WERI-Rb-1 (cell line): ENCODE results near the gene STX12.
"Not testable (repeated sequence)": the region's sequence is repeated elsewhere in the genome, so short reads cannot be mapped to it uniquely, and the experiment has no call there.

Experiments
- DNase-seq: peaks from one replicate; pipeline ENCODE4 v3.0.0-alpha.2; 2020
- H3K27ac ChIP-seq: fragments of 250-450 bp; sonication (Bioruptor Pico); 2 replicates; pipeline ENCODE4 v1.5.1; 2020; ENCODE audit warnings: mild to moderate bottlenecking, moderate library complexity
- H3K27me3 ChIP-seq: fragments of 250-450 bp; sonication (Bioruptor Pico); 2 replicates; pipeline ENCODE4 v1.5.1; 2021; ENCODE audit warnings: mild to moderate bottlenecking, low read depth, moderate library complexity; ENCODE audit not compliant: insufficient read depth, severe bottlenecking
- H3K36me3 ChIP-seq: fragments of 250-450 bp; sonication (Bioruptor Pico); 2 replicates; pipeline ENCODE4 v1.5.1; 2020; ENCODE audit warnings: mild to moderate bottlenecking, moderate library complexity
- H3K4me3 ChIP-seq: 2 replicates; pipeline ENCODE4 v1.5.1; 2011; ENCODE audit warnings: low read depth, mild to moderate bottlenecking, control low read depth, low read length
- H3K9me3 ChIP-seq: fragments of 250-450 bp; sonication (Bioruptor Pico); 2 replicates; pipeline ENCODE4 v1.5.1; 2021; ENCODE audit warnings: mild to moderate bottlenecking, moderate library complexity; ENCODE audit not compliant: severe bottlenecking
- TF ChIP-seq, protein P1 (sequence below): IDR thresholded peaks from 2 replicates; pipeline ENCODE4 v1.5.1; 2011; ENCODE audit warnings: low read depth, mild to moderate bottlenecking, control low read depth, inconsistent platforms, low read length

STX12 gene

DNA sequence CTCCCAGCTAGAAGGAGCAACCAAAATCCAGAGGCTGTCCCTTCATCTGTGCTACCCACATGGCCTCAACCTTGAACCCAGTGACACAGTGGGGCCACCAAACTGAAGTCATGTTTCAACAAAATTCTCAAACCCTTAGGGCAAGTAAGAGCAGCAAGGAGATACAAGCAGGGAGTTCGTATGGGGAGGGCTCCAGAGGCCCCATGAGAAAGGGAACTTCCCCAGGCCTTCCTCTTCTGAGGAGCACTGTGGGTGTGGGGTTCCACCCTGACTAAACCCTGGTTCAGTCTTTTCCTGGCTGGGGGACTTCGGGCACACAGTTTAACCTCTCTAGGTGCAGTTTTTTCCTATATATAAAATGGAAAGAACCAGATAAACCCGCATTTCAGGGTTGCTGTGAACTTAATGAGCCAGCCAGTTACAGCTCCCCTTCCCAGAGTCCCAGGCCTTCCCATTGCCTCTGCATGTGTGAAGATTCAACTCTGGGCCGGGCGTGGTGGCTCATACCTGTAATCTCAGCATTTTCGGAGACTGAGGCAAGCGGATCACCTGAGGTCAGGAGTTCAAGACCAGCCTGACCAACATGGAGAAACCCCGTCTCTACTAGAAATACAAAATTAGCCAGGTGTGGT lies 91.4 kb downstream of the STX12 start:
- Histone ChIP-seq H3K9me3 (no peaks in the 10 kb centered on the region), H3K27ac (no peak overlapping the region), H3K27me3 (no peaks in the 10 kb centered on the region), H3K4me3 (no peak overlapping the region), H3K36me3 (no peaks in the 10 kb centered on the region)
- TF ChIP-seq, protein P1, sequence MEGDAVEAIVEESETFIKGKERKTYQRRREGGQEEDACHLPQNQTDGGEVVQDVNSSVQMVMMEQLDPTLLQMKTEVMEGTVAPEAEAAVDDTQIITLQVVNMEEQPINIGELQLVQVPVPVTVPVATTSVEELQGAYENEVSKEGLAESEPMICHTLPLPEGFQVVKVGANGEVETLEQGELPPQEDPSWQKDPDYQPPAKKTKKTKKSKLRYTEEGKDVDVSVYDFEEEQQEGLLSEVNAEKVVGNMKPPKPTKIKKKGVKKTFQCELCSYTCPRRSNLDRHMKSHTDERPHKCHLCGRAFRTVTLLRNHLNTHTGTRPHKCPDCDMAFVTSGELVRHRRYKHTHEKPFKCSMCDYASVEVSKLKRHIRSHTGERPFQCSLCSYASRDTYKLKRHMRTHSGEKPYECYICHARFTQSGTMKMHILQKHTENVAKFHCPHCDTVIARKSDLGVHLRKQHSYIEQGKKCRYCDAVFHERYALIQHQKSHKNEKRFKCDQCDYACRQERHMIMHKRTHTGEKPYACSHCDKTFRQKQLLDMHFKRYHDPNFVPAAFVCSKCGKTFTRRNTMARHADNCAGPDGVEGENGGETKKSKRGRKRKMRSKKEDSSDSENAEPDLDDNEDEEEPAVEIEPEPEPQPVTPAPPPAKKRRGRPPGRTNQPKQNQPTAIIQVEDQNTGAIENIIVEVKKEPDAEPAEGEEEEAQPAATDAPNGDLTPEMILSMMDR, result no peak
- no peak for DNase-seq

DNA sequence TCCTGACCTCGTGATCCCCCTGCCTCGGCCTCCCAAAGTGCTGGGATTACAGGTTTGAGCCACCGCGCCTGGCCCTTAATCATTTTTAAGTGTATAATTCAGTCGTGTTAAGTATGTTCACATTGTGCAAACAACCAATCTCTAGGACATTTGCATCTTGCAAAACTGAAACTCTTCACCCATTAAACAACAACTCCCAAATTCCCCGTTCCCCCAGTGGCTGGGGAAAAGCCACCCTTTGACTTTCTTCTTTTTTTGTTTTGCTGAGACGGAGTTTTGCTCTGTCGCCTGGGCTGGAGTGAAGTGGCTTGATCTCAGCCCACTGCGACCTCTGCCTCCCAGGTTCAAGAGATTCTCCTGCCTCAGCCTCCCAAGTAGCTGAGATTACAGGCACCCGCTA lies 92.8 kb downstream of the STX12 start:
- Histone ChIP-seq H3K4me3 (no peak overlapping the region), H3K36me3 (no peaks in the 10 kb centered on the region), H3K9me3 (no peaks in the 10 kb centered on the region), H3K27me3 (no peaks in the 10 kb centered on the region), H3K27ac (no peak overlapping the region)
- no peak for DNase-seq
- TF ChIP-seq, protein P1, result no peak

DNA sequence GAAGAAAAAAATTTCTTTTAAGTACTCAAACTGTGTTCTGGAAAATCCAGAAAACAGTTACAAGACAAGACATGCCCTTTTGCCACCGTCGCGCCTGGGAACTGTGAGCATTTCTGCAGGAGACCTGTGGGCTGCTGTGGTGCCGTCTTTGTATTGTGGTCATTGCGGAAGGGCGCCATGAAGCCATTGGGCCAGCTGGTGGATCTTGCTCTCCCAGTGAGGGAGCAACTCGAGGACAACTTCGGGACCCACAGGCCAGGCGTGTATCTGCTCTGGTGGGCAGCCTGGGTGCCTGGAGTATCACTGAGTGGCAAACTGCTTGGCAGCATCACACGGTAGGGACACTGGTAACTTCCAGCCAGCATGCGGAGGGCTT lies 95.5 kb downstream of the STX12 start:
- TF ChIP-seq, protein P1, result no peak
- H3K27me3 ChIP-seq, result no peaks in the 10 kb centered on the region
- no peak overlapping the region for H3K27ac ChIP-seq
- H3K9me3 ChIP-seq, result no peaks in the 10 kb centered on the region
- H3K36me3 ChIP-seq, result no peaks in the 10 kb centered on the region
- no peak for DNase-seq
- H3K4me3 ChIP-seq, result no peak overlapping the region

- Histone ChIP-seq H3K4me3 (no peak overlapping the region), H3K36me3 (no peaks in the 10 kb centered on the region), H3K27ac (no peak overlapping the region), H3K27me3 (no peaks in the 10 kb centered on the region), H3K9me3 (no peaks in the 10 kb centered on the region)
- no peak for DNase-seq
- TF ChIP-seq, protein P1, result no peak
Measured at GRCh38 chr1:27868932-27869718, 96.1 kb downstream of the STX12 start.

GRCh38 chr1:27869719-27870085 lies 96.7 kb downstream of the STX12 start:
- Histone ChIP-seq H3K27ac (no peak overlapping the region), H3K27me3 (no peaks in the 10 kb centered on the region), H3K4me3 (no peak overlapping the region), H3K9me3 (no peaks in the 10 kb centered on the region), H3K36me3 (no peaks in the 10 kb centered on the region)
- DNase-seq, result no peak
- TF ChIP-seq, protein P1, result no peak

DNA sequence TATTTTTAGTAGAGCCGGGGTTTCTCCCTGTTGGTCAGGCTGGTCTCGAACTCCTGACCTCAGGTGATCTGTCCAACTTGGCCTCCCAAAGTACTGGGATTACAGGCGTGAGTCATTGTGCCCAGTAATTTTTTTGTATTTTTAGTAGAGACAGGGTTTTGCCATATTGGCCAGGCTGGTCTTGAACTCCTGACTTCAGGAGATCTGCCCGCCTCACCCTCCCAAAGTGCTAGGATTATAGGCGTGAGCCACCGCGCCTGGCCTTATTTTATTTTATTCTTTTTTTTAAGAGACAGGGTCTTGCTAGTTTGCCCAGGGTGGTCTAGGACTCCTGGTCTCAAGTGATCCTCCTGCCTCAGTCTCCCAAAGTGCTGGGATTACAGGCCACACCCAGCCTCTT lies 98.1 kb downstream of the STX12 start:
- DNase-seq, H3K27ac ChIP-seq, H3K36me3 ChIP-seq, H3K27me3 ChIP-seq, H3K4me3 ChIP-seq, H3K9me3 ChIP-seq: not testable (repeated sequence)
